ENCODE measurements around the gene PRLH.
"Not testable (repeated sequence)": the region's sequence is repeated elsewhere in the genome, so short reads cannot be mapped to it uniquely, and the experiment has no call there.

The PRLH gene

GRCh38 chr2:237602409-237602808 lies 36.0 kb downstream of the PRLH start:
- no peak for DNase-seq (ENCODE audit: low read depth)

DNA sequence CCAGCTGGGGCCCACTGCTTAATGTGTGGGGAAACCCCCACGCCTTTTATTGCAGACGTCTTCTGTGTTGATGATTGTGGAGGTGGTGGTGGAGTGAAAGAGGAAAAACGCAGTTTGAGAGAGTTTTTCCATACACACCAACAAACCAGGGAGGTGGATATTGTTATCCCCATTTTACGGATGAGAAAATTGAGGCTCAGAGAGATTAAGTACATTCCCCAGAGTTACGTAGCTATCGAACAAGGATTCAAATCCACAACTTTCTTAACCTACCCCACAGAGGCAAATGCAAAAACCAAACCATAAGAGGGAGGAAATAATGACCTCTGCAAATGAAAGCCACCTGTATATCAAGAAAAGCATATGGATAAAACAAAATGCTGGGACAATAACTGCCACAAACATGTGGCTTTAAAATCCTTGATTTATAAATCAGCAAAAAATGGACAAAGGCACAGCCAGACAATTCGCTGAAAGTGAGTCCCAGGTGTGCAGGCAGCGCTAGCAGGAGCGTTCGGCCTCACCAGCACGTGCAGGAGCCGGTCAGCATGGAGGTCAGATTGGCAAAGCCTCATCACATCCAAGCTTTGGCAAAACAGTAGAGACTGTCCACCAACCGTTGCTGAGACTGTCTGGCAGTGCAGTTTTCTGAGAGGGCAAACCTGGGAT lies 36.8 kb downstream of the PRLH start:
- no peak for DNase-seq (ENCODE audit: low read depth)

DNA sequence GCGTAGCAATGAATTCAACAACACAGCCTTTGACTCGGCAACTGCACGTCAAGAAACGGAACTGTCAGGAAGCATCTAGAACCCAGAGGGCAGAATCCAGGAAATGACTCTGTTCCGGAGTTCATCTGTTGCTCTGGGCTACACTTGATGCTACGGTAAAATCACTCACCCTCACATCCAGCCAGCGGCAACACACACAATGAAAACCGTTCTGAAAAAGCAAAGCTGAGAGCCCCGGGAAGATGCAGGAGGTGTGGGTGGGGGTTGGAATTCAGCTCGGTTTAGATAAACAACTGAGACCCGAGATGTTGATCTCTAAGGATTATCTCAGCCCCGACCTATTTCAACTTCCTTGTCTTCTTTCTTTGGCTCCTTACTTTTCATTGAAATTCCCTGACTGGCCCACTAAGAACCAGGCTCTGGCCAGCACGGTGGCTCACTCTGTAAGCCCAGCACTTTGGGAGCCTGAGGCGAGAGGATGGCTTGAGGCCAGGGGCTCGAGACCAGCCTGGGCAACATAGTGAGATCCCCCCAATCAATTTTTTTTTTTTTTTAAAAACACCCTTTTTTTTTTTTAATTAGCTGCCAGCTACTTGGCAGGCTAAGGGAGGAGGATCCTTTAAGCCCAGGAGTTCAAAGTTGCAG lies 37.5 kb downstream of the PRLH start:
- no peak for DNase-seq (ENCODE audit: low read depth)

GRCh38 chr2:237604391-237604790 lies 38.0 kb downstream of the PRLH start:
- no peak for DNase-seq (ENCODE audit: low read depth)

- DNase-seq (ENCODE audit: low read depth) = no peak
Observed at GRCh38 chr2:237604960-237605359, 38.6 kb downstream of the PRLH start.

GRCh38 chr2:237606522-237606921 lies 40.1 kb downstream of the PRLH start:
- not testable (repeated sequence) for DNase-seq (ENCODE audit: low read depth)

DNA sequence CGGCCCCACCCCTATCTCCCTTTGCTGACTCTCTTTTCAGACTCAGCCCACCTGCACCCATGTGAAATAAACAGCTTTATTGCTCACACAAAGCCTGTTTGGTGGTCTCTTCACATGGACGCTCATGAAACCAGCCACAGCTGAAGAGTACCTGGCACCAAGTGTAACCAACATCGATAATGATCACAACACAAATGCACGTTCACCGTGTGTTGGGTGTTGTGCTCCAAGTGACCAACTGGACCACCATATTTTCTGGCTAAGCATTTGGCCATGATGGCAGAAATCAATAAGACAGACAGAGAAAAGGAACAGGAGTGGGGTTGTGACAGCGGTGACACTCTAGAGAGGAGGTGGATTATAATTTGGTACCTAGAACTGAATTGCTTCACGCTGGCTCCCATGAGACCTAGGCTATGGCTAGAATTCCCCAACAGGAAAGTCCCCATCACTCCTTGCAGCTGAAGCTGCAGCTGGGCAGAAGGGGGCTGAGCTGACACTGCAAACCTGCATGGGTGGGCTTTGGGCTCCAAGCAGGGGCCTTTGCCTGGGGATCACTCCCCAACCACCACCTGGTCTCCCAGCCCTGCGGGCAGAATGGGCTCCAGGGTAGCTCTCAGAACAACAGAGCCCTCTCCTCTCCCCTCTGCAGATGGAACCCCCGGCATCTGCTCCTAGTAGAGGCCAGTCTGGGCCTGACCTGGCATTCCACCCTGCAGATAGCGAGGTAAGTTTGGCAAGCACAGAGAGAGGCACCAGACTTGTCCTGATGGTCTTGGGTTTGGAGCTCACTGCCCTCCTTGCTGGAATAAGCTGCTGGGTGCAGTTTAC lies 46.4 kb downstream of the PRLH start:
- no peak for DNase-seq (ENCODE audit: low read depth)

DNA sequence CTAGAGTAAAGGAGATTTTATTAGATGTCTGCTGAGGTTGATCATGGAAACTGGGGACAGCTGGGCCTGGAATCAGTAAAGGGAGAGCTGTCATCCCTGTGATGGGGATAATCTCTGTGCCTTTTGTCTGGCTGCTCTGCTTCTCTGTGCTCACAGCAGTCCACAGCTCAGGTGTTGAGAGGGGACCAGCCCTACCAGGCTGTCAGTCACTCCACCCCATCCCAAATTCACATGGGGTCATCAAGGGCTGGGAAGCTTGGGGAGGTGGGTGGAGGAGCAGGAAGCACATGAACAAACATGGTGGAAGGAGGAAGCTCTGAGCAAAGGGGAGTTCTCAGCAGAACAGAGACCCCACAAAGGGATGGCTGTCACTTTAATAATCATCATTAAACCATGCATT lies 47.3 kb downstream of the PRLH start:
- no peak for DNase-seq (ENCODE audit: low read depth)

- no peak for DNase-seq (ENCODE audit: low read depth)
Observed at GRCh38 chr2:237614151-237614720, 47.9 kb downstream of the PRLH start.

DNA sequence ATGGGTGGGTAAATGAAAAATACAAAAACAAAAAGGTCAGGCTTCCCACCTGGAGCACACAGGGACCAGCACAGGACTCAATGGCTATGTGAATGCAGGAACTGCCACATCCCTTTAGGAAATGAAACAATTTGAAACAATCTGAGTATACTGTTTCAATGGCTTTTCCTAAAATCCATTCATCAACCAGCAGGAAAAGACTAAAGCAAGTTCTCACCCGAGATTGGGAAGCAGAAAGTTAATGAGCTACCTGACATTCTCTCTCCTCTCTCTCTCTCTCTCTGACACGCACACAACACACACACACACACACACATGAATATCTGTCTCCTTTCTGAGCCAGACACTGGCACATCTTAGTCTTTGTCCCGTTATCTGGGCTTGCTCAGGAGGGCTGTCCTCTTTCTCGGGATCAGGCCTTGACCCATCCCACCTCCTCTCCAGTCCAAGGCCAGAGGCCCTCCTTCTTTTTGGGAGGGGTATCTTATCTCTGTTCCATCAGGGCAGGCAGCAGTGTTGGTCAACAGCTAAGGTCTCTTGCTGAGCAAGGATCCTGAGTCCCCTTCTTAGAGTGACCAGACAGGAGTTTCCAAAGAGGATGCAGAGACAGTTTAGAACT lies 49.4 kb downstream of the PRLH start:
- no peak for DNase-seq (ENCODE audit: low read depth)

DNA sequence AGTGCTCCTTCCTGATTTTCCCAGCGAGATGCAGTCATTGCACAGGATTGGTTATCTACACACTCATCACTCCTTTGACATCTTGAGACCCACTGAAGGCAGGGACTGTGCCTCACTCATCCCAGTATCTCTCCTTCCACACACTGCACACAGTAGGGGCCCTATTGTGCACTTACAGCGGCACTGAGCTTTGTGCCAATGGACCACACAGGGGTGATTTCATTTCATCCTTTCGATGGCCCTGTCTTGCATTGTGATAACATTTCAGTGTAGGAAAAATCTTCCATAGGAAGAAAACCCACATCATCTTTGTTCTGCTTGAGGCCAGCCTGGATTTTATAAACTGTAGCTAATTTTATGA lies 50.0 kb downstream of the PRLH start:
- no peak for DNase-seq (ENCODE audit: low read depth)
